H1 (cell line): ENCODE measurements around the gene SSX7. TPM values are rescaled to one million over a fixed set of nuclear protein-coding genes. Genes with fewer than 3 reads are reported as not detected.
"Not testable (repeated sequence)": the region's sequence is repeated elsewhere in the genome, so short reads cannot be mapped to it uniquely, and the experiment has no call there.

Source experiments
- CTCF ChIA-PET: fragments of 300-600 bp; sonication (Branson Sonifier 250); formaldehyde crosslinking; loops from one replicate; lab custom pipeline; 2021; ENCODE audit not compliant: partially characterized antibody; lab: Charles Lee
- POLR2A ChIA-PET: fragments of 300-600 bp; sonication (Branson Sonifier 250); formaldehyde crosslinking; loops from one replicate; lab custom pipeline; 2021; ENCODE audit warnings: inconsistent platforms; ENCODE audit not compliant: partially characterized antibody; lab: Charles Lee
- DNase-seq, 2 experiments: peaks; one replicate each; pipeline versions ENCODE4 v3.0.0 to v3.0.0-alpha.2; 2010 to 2022; ENCODE audit warnings: low spot score in 2 of 2, low read depth in 1 of 2, mixed read lengths in 1 of 2
- FAIRE-seq: peaks from 2 replicates; lab custom pipeline; 2011; peaks lifted over from hg19 to GRCh38; lab: Jason Lieb, UNC
- H2AFZ ChIP-seq: 2 replicates; pipeline ENCODE4 v1.8.1; 2012; ENCODE audit warnings: low read length, inconsistent platforms
- H2AK5ac ChIP-seq: 2 replicates; pipeline ENCODE4 v1.6.1; 2013; ENCODE audit warnings: low read depth, low read length
- H2BK120ac ChIP-seq: replicated peaks from 2 replicates; pipeline ENCODE3; 2013; ENCODE audit warnings: low read depth, low read length, inconsistent platforms
- H2BK12ac ChIP-seq: 2 replicates; pipeline ENCODE4 v1.6.1; 2013; ENCODE audit warnings: low read depth, low read length
- H2BK15ac ChIP-seq: 2 replicates; pipeline ENCODE4 v1.6.1; 2013; ENCODE audit warnings: low read length
- H2BK20ac ChIP-seq: 2 replicates; pipeline ENCODE4 v1.6.1; 2013; ENCODE audit warnings: low read length
- H2BK5ac ChIP-seq: 2 replicates; pipeline ENCODE4 v1.6.1; 2013; ENCODE audit warnings: low read depth, low read length
- H3K14ac ChIP-seq: 2 replicates; pipeline ENCODE4 v1.6.1; 2013; ENCODE audit warnings: inconsistent platforms; ENCODE audit not compliant: insufficient read length
- H3K18ac ChIP-seq: 2 replicates; pipeline ENCODE4 v1.6.1; 2013; ENCODE audit warnings: low read length; ENCODE audit errors: extremely low read depth
- H3K23ac ChIP-seq: 2 replicates; pipeline ENCODE4 v1.6.1; 2013; ENCODE audit warnings: inconsistent platforms; ENCODE audit not compliant: insufficient read length
- H3K23me2 ChIP-seq: 2 replicates; pipeline ENCODE4 v1.6.1; 2013; ENCODE audit warnings: low read depth, low read length
- H3K27ac ChIP-seq: 2 replicates; pipeline ENCODE4 v1.6.1; 2011; ENCODE audit warnings: low read depth, low read length, inconsistent platforms
- H3K27me3 ChIP-seq, 4 experiments: replicated peaks in 1 of 4; 1 replicate in 1 of 4; 2 replicates in 3 of 4; pipeline versions ENCODE4 v1.6.1 to v1.8.1; 2011 to 2013; ENCODE audit warnings: low read length in 3 of 4, mild to moderate bottlenecking in 3 of 4, inconsistent platforms in 2 of 4, mixed read lengths in 2 of 4, moderate library complexity in 1 of 4; ENCODE audit not compliant: control insufficient read depth in 3 of 4, insufficient read depth in 3 of 4; ENCODE audit errors: extremely low read depth in 1 of 4
- H3K36me3 ChIP-seq, 4 experiments: 2 replicates each; pipeline versions ENCODE4 v1.6.1 to v1.8.1; 2011 to 2013; ENCODE audit warnings: mild to moderate bottlenecking in 4 of 4, low read length in 3 of 4, moderate library complexity in 2 of 4, control low read depth in 1 of 4, inconsistent platforms in 1 of 4; ENCODE audit not compliant: insufficient read depth in 4 of 4, control insufficient read depth in 2 of 4
- H3K4ac ChIP-seq: replicated peaks from 2 replicates; pipeline ENCODE3; 2013; ENCODE audit warnings: low read length, low read depth, mixed read lengths, inconsistent platforms; ENCODE audit not compliant: insufficient read length
- H3K4me1 ChIP-seq, 4 experiments: replicated peaks in 1 of 4; 1 replicate in 1 of 4; 2 replicates in 3 of 4; pipeline versions ENCODE4 v1.6.1 to v1.8.1; 2011 to 2013; ENCODE audit warnings: low read length in 3 of 4, inconsistent platforms in 2 of 4, mixed read lengths in 1 of 4; ENCODE audit not compliant: insufficient read depth in 4 of 4, control insufficient read depth in 3 of 4
- H3K4me2 ChIP-seq, 2 experiments: 2 replicates each; pipeline versions ENCODE4 v1.6.1 to v1.8.1; 2011 to 2013; ENCODE audit warnings: low read depth in 2 of 2, low read length in 2 of 2, control low read depth in 1 of 2, inconsistent platforms in 1 of 2, mild to moderate bottlenecking in 1 of 2; ENCODE audit not compliant: insufficient read depth in 1 of 2
- H3K4me3 ChIP-seq, 4 experiments: fragments of 200-600, 300-600 bp in 1 of 4; sonication (generic), shearing (Covaris generic), sonication (Bioruptor Twin) in 1 of 4; 2 replicates each; pipeline versions ENCODE4 v1.5.1 to v1.8.1; 2011 to 2016; ENCODE audit warnings: low read length in 4 of 4, low read depth in 3 of 4, control low read depth in 2 of 4, inconsistent platforms in 2 of 4, mild to moderate bottlenecking in 2 of 4, mixed read lengths in 1 of 4, moderate library complexity in 1 of 4; ENCODE audit not compliant: insufficient read depth in 2 of 4; ENCODE audit errors: extremely low read depth in 1 of 4
- H3K56ac ChIP-seq: replicated peaks from 2 replicates; pipeline ENCODE3; 2013; ENCODE audit warnings: low read depth, mild to moderate bottlenecking, mixed read lengths, low read length, inconsistent platforms; ENCODE audit not compliant: insufficient read length
- H3K79me1 ChIP-seq: 2 replicates; pipeline ENCODE4 v1.6.1; 2013; ENCODE audit warnings: low read depth, low read length, control low read depth
- H3K79me2 ChIP-seq, 2 experiments: 2 replicates each; pipeline versions ENCODE4 v1.6.1 to v1.8.1; 2012 to 2013; ENCODE audit warnings: low read length in 2 of 2, mild to moderate bottlenecking in 2 of 2, inconsistent platforms in 1 of 2; ENCODE audit not compliant: insufficient read depth in 2 of 2, control insufficient read depth in 1 of 2
- H3K9ac ChIP-seq, 4 experiments: replicated peaks in 1 of 4; 1 replicate in 1 of 4; 2 replicates in 3 of 4; pipeline versions ENCODE4 v1.6.1 to v1.8.1; 2011 to 2013; ENCODE audit warnings: low read depth in 3 of 4, low read length in 3 of 4, control low read depth in 2 of 4, mild to moderate bottlenecking in 2 of 4, moderate library complexity in 2 of 4, inconsistent platforms in 1 of 4; ENCODE audit errors: extremely low read depth in 1 of 4
- H3K9me3 ChIP-seq, 2 experiments: 2 replicates each; pipeline versions ENCODE4 v1.6.1 to v1.8.1; 2012 to 2013; ENCODE audit warnings: mild to moderate bottlenecking in 2 of 2, moderate library complexity in 2 of 2, control low read depth in 1 of 2, inconsistent platforms in 1 of 2, low read depth in 1 of 2, low read length in 1 of 2, mixed read lengths in 1 of 2; ENCODE audit not compliant: insufficient read depth in 2 of 2
- H4K20me1 ChIP-seq, 2 experiments: replicated peaks in 1 of 2; 2 replicates each; pipeline versions ENCODE3 to v1.8.1; 2011 to 2013; ENCODE audit warnings: inconsistent platforms in 2 of 2, low read length in 2 of 2, mild to moderate bottlenecking in 1 of 2; ENCODE audit not compliant: insufficient read depth in 2 of 2, control insufficient read depth in 1 of 2
- H4K5ac ChIP-seq: 2 replicates; pipeline ENCODE4 v1.6.1; 2013; ENCODE audit warnings: low read length, low read depth, mixed read lengths, inconsistent platforms; ENCODE audit not compliant: insufficient read length
- H4K8ac ChIP-seq: 2 replicates; pipeline ENCODE4 v1.8.0; 2013; ENCODE audit warnings: mild to moderate bottlenecking, moderate library complexity, low read length, inconsistent platforms; ENCODE audit not compliant: insufficient read depth; ENCODE audit errors: extremely low read depth
- H4K91ac ChIP-seq: replicated peaks from 2 replicates; pipeline ENCODE3; 2013; ENCODE audit warnings: low read length, mixed read lengths, inconsistent platforms; ENCODE audit not compliant: insufficient read length
- WGBS, 2 experiments: shearing (Covaris generic) in 1 of 2; methylation state at CpG; one replicate each; pipeline versions ENCODE4 v1.1.6 to v1.1.7; 2013 to 2015; ENCODE audit warnings: low lambda C conversion rate in 2 of 2, mixed read lengths in 2 of 2, inconsistent platforms in 1 of 2, low coverage in 1 of 2, missing lambda C conversion rate in 1 of 2; ENCODE audit not compliant: insufficient replicate concordance in 2 of 2, insufficient coverage in 1 of 2, insufficient read length in 1 of 2; ENCODE audit errors: extremely low coverage in 1 of 2, missing lambda C conversion rate in 1 of 2; 5-methylcytosine and 5-hydroxymethylcytosine counted together
- polyA plus RNA-seq, 7 experiments: library from polyadenylated mRNA; depleted of rRNA in 3 of 7; stranded (reverse) in 5 of 7; unstranded in 2 of 7; fragments of >200 nt in 5 of 7; fragments of 200-250 nt in 2 of 7; gene quantifications; 1 replicate in 5 of 7; 2 replicates in 1 of 7; 4 replicates in 1 of 7; pipeline versions ENCODE4 v1.2.1 to v1.2.3, GENCODE V29; 2011 to 2013; ENCODE audit warnings: missing spikeins in 2 of 7, mixed read lengths in 2 of 7
- total RNA-seq: library from RNA; stranded (reverse); fragmentation: NEBNext Ultra II Directional; extraction: Animal tissue kit (Norgen Biotek cat#: 25700); gene quantifications from 2 replicates; pipeline ENCODE4 v1.2.1, GENCODE V29; 2021

SSX7 gene
- total and polyA plus RNA-seq, 2 of the 8 experiments (the other 6 are each of a cell fraction or from before 2014, with no cell fraction given): not detected

DNA sequence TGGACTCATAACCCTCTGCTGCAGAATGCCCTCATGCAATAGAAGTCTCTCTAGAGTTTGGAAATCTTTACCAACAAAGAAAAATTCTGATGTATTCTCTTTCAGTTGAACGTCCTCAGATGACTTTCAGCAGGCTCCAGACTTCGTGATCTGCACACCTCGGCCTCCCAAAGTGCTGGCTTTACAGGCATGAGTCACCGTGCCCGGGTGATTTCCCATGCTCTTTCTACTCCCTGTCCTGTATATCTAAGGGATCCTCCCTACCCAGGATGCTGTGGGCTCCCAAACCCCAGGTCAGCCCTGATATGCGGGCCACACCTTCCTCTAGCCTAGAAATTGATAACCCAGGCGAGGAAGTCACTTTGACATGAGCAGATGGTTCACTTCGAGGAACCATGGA lies 51.5 kb downstream of the SSX7 start:
- H4K91ac ChIP-seq, H3K79me1 ChIP-seq, H2BK15ac ChIP-seq, H2AK5ac ChIP-seq, POLR2A ChIA-PET, H3K14ac ChIP-seq, H3K23ac ChIP-seq, H3K79me2 ChIP-seq, H3K4ac ChIP-seq, H4K20me1 ChIP-seq, H3K18ac ChIP-seq, H3K9ac ChIP-seq, H2BK5ac ChIP-seq, H2BK20ac ChIP-seq, H3K27me3 ChIP-seq, CTCF ChIA-PET, H3K4me1 ChIP-seq, FAIRE-seq, H2BK120ac ChIP-seq, H2BK12ac ChIP-seq, H3K4me3 ChIP-seq, H3K4me2 ChIP-seq, H4K8ac ChIP-seq, H3K27ac ChIP-seq, H2AFZ ChIP-seq, H3K23me2 ChIP-seq, H3K36me3 ChIP-seq, H3K56ac ChIP-seq, H4K5ac ChIP-seq, DNase-seq: not testable (repeated sequence)
- H3K9me3 ChIP-seq: peaks cover 0 to 14% of the 10 kb centered on the region in 2 experiments; a peak in 1 of 4 replicates
- 83% methylated on average over 8 of the region's 8 CpGs; no CpG with 5 or more reads in 1 of the 2 experiments for WGBS, 2 experiments
